Retina (tissue), 1 donor: ENCODE results near the gene EEF1AKMT3.

Experiments used
- DNase-seq: peaks from one replicate; pipeline ENCODE4 v3.0.0-alpha.2; 2016

EEF1AKMT3 gene

GRCh38 chr12:57772429-57773322 is at the start of gene EEF1AKMT3:
Gene EEF1AKMT3 (plus strand): TSS chr12:57772614. CDS start chr12:57772725, 111 bp downstream.
- no peak for DNase-seq

- DNase-seq: no peak
Observed at GRCh38 chr12:57722716-57723629, 49.4 kb upstream of the EEF1AKMT3 start.

GRCh38 chr12:57723630-57723962 is 48.8 kb upstream of the EEF1AKMT3 start:
- DNase-seq: no peak

- DNase-seq: no peak
Observed at GRCh38 chr12:57724003-57724935, 48.1 kb upstream of the EEF1AKMT3 start.

- no peak for DNase-seq
Observed at GRCh38 chr12:57724936-57725740, 47.3 kb upstream of the EEF1AKMT3 start.

GRCh38 chr12:57725851-57726150 is 46.6 kb upstream of the EEF1AKMT3 start:
- no peak for DNase-seq

GRCh38 chr12:57726151-57726883 is 46.1 kb upstream of the EEF1AKMT3 start:
- DNase-seq: peak; percentile 85

GRCh38 chr12:57726884-57727757 is 45.3 kb upstream of the EEF1AKMT3 start:
- peak; percentile 77 for DNase-seq

- DNase-seq: peak; percentile 49
Observed at GRCh38 chr12:57727758-57728395, 44.5 kb upstream of the EEF1AKMT3 start.

GRCh38 chr12:57729321-57729844 is 43.0 kb upstream of the EEF1AKMT3 start:
- no peak for DNase-seq

GRCh38 chr12:57730336-57731067 is 41.9 kb upstream of the EEF1AKMT3 start:
- no peak for DNase-seq

- DNase-seq: no peak
Observed at GRCh38 chr12:57731411-57732080, 40.9 kb upstream of the EEF1AKMT3 start.

- no peak for DNase-seq
Observed at GRCh38 chr12:57732270-57732669, 40.1 kb upstream of the EEF1AKMT3 start.

GRCh38 chr12:57732726-57733593 is 39.5 kb upstream of the EEF1AKMT3 start:
- DNase-seq: no peak

GRCh38 chr12:57733928-57734327 is 38.5 kb upstream of the EEF1AKMT3 start:
- DNase-seq: no peak

- no peak for DNase-seq
Observed at GRCh38 chr12:57734591-57734990, 37.8 kb upstream of the EEF1AKMT3 start.
